Activated T-helper 2 cell treated with anti-CD3 and anti-CD28 coated beads, Interferon-gamma antibody, Interleukin-2, Interleukin-4, amounts not matched to agents 10 μg/mL and 5 μg/mL and 100 μg/mL, durations not matched to agents 14 hours and 24 hours and 36 hours (primary cell): Measurements from ENCODE around the gene SEPTIN5. TPM values are rescaled to one million over a fixed set of nuclear protein-coding genes. Genes with fewer than 3 reads are reported as not detected.
A peak's percentile ranks its signal among the peaks of the same experiment; 100 is the strongest.

Experiments used
- DNase-seq: peaks from one replicate; pipeline ENCODE4 v3.0.0; 2021; ENCODE audit warnings: low spot score
- H3K27ac Mint-ChIP-seq: one replicate; pipeline ENCODE4 v1.8.0; 2021; ENCODE audit warnings: mixed read lengths
- H3K27me3 Mint-ChIP-seq: one replicate; pipeline ENCODE4 v1.8.0; 2021; ENCODE audit warnings: low read depth, mixed read lengths
- H3K36me3 Mint-ChIP-seq: one replicate; pipeline ENCODE4 v1.8.0; 2021; ENCODE audit warnings: low read depth, mixed read lengths
- H3K4me1 Mint-ChIP-seq: one replicate; pipeline ENCODE4 v1.8.0; 2021; ENCODE audit warnings: low read depth, mixed read lengths
- H3K4me3 Mint-ChIP-seq: one replicate; pipeline ENCODE4 v1.8.0; 2021; ENCODE audit warnings: low read depth, mild to moderate bottlenecking, moderate library complexity, mixed read lengths
- H3K9me3 Mint-ChIP-seq: one replicate; pipeline ENCODE4 v1.8.0; 2021; ENCODE audit warnings: mixed read lengths
- intact Hi-C: fragments of 100-400 bp; cut with micrococcal nuclease; formaldehyde crosslinking; loops from one replicate; pipeline ENCODE4 v1.15.1; 2023
- total RNA-seq: library from RNA; stranded (reverse); gene quantifications from 2 replicates; pipeline ENCODE4 v1.2.3, GENCODE V29; 2022

The SEPTIN5 gene
- total RNA-seq, 1 donor from 2014 or later = 1.5 TPM

DNA sequence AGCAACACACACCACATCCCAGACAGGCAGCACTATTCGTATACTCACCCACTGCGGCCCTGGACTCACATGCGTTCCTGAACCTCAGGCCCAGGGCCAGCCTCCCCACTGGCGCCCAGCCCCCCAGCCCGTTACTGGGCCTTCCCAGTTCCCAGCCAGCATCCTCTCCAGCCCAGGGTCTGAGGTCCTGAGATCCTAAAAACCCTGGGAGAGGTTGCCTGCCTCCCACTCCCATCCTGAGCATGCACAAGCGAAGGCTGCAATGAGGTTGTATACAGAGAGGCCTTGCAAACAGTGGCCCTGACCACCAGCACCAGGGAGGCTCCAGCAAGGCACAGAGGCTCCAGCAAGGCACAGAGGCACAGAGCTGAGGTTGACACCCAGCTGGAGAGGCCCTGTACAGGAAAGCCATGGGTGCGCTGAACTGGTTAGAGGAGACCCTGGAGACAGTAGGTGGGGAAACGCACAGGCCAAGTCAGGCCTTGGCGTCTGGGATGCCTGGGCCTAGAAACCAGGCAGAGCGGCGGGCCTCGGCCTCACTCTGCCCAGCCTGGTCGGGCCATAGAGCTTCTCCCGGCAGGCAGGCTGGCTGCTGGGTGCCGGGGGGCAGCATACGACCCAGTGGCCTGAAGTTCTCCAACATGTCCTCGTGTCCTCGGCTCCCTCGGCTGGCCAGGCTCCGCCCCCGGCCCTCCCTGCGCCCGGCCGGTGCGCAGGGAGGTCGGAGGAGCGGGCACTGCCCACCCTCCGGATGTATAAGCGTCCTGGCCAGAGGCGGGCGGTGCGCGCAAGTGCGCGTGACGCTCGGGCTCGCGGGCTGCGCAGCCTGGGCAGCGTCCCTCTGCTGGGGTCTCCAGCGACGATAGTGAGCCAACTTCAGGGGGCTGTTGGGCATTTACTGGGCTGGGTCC is 43.9 kb downstream of the SEPTIN5 start:
- H3K4me3 Mint-ChIP-seq = no peak overlapping the region
- intact Hi-C loops = loop anchor here (5.0 kb wide), 1 partner anchor 41 kb away; no protein-coding TSS in a partner anchor

DNA sequence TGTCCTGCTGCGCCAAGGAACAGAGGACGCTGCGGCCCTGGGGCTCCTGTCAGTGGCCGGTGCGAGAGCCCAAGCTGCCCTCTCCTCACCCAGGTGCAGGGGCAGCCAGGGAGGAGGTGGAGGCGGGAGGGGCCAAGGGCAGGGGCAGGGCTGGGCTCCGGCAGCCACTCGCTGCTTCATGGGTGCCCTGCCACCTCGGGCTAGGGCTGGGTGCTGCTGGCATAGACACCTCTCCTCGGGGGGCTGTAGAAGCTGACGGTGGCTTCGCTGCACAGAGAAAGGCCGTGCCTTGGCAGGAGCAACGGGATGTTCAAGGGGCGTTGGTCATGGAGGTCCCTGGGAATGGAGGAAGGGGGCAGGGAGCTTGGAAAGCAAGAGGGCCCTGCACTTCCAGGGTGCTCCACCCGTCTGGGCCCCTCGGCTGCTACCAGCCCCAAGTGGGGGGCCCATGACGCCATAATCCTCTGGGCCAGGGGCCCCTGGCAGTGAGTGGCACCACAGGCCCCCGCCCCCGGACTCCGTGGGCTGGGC is 44.7 kb downstream of the SEPTIN5 start:
- H3K4me1 Mint-ChIP-seq = peaks cover 19% of the 10 kb centered on the region
- intact Hi-C loops = loop anchor here (5.0 kb wide), 1 partner anchor 42 kb away; no protein-coding TSS in a partner anchor
- H3K36me3 Mint-ChIP-seq = peaks cover 6% of the 10 kb centered on the region
- no peak for DNase-seq
- H3K4me3 Mint-ChIP-seq = no peak overlapping the region
- no peak overlapping the region for H3K27ac Mint-ChIP-seq
- peaks cover 61% of the 10 kb centered on the region for H3K27me3 Mint-ChIP-seq
- H3K9me3 Mint-ChIP-seq = no peaks in the 10 kb centered on the region

More for the DNA sequence above, 43.9 kb downstream of the SEPTIN5 start:
- peaks cover 63% of the 10 kb centered on the region for H3K27me3 Mint-ChIP-seq
- no peak overlapping the region for H3K27ac Mint-ChIP-seq
- H3K36me3 Mint-ChIP-seq = peaks cover 6% of the 10 kb centered on the region
- H3K9me3 Mint-ChIP-seq = no peaks in the 10 kb centered on the region
- peaks cover 19% of the 10 kb centered on the region for H3K4me1 Mint-ChIP-seq
- no peak for DNase-seq

DNA sequence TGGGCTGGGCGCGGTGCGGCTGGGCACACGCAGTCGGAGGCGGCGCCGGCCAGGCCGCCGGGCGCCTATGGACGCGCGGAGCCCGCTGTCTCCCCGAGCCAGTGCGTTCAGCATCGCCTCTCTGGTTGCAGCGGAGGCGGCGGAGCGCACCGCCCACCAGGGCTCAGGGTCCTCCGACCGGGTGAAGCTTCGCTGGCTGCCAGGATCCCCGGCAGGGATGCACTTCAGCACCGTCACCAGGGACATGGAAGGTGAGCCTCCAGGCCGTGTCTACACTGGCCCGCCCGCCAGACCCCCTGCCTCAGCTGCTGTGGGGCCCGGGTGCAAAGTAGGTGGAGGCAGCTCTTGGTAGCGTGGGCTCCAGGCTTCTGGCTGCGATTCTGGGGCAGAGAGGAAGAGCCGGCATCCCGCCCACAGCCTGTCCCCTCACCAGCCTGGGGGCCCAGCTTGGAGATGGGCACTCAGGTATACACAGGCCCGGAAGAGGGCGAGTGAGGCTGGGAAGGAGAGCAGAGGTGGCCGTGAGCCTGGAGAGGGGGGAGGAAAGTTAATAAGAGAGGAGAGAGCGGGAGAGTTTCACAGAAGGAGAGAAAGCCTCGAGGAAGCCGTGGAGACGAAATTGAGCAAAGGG is 45.2 kb downstream of the SEPTIN5 start:
- DNase-seq = no peak
- H3K36me3 Mint-ChIP-seq = peaks cover 6% of the 10 kb centered on the region
- peaks cover 58% of the 10 kb centered on the region for H3K27me3 Mint-ChIP-seq
- peaks cover 19% of the 10 kb centered on the region for H3K4me1 Mint-ChIP-seq
- no peaks in the 10 kb centered on the region for H3K9me3 Mint-ChIP-seq
- no peak overlapping the region for H3K27ac Mint-ChIP-seq
- H3K4me3 Mint-ChIP-seq = peak overlapping the region; percentile 54
- intact Hi-C loops = loop anchor here (5.0 kb wide), 1 partner anchor 42 kb away; no protein-coding TSS in a partner anchor

DNA sequence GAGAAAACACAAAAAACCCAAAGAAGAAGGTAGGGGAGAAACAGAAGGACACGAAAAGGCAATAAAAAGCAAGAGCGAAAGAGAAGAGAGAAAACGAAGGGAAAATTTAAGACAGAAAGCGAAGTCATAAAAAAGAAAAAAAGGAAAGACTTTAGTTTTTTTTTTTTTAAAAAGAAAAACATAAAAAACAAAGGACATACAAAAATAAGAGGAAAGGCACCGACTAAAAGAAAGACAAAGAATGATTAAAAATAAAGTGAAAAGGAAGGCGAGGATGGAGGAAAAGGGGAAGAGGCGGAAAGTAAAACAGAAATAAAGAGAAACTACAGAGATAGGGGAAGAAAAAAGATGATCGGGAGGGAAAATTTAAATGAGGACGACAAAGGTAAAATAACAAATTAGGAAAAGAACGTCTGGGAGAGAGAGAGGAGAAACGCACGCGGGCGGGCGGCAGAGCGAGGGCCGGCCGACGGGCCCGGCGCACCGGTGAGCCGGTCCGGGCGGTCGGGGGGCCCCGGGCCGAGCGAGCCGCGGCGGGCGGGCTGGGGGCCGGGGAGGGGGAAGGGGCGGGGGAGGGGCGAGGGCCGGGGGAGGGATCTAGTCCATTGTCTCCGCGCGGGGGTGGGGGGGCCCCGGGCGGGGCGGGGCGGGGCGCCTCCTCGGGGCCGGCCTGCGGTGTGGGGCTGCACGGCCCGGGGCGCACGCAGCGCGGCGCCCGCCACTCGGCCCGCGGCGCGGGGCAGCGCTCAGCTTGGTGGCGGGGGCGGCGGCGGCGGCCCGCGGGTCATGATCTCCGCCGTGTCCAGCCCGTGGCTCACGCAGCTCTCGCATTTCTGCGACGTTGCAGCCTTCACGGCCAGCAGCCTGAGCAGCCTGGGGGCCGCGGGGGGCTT is 46.0 kb downstream of the SEPTIN5 start, which contains the start of gene TBX1:
TSS of gene TBX1 (plus strand) at position 721 of the 893 bp plus-strand sequence. CDS start at position 787, 66 bp downstream.
- Mint-ChIP-seq H3K4me1 (peaks cover 19% of the 10 kb centered on the region), H3K27me3 (peaks cover 61% of the 10 kb centered on the region), H3K9me3 (no peaks in the 10 kb centered on the region), H3K4me3 (peak within 1 kb of the TSS; percentile 54), H3K36me3 (peaks cover 6% of the 10 kb centered on the region), H3K27ac (peak within 1 kb of the TSS; percentile 8)
- DNase-seq = no peak
- intact Hi-C loops = no loop called here

DNA sequence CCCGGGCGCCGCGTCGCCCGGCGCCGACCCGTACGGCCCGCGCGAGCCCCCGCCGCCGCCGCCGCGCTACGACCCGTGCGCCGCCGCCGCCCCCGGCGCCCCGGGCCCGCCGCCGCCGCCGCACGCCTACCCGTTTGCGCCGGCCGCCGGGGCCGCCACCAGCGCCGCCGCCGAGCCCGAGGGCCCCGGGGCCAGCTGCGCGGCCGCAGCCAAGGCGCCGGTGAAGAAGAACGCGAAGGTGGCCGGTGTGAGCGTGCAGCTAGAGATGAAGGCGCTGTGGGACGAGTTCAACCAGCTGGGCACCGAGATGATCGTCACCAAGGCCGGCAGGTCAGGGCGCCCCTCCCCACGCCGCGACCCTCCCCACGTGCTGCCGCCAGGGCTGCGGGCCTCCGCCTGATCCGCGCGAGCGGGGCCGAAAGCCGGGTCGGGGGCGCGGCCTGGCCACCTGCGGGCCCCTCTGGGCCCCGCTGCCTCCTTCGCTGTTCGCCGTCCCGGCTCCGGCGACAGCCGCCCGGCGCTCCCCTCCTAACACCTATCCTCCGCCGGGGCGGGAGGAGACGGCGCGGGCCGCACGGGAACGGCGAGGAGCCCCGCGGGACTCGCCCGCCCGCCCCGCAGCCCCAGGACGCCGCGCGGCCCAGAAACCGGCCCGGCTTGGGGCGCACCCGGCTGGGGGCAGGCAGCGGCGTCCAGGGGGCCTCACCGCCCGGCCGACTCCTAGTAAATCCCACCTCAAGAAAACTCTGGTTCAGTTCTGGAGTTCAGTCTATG is 46.8 kb downstream of the SEPTIN5 start:
- no peak overlapping the region for H3K4me3 Mint-ChIP-seq
- no peaks in the 10 kb centered on the region for H3K9me3 Mint-ChIP-seq
- intact Hi-C loops = no loop called here
- no peak for DNase-seq
- peaks cover 6% of the 10 kb centered on the region for H3K36me3 Mint-ChIP-seq
- peaks cover 16% of the 10 kb centered on the region for H3K4me1 Mint-ChIP-seq
- H3K27me3 Mint-ChIP-seq = peaks cover 59% of the 10 kb centered on the region
- no peak overlapping the region for H3K27ac Mint-ChIP-seq

- Mint-ChIP-seq H3K27me3 (peaks cover 56% of the 10 kb centered on the region), H3K4me3 (no peak overlapping the region), H3K9me3 (no peaks in the 10 kb centered on the region), H3K4me1 (peaks cover 16% of the 10 kb centered on the region), H3K27ac (no peak overlapping the region), H3K36me3 (peaks cover 6% of the 10 kb centered on the region)
- intact Hi-C loops = no loop called here
- no peak for DNase-seq
Measured at GRCh38 chr22:19761725-19762567, 47.6 kb downstream of the SEPTIN5 start.

DNA sequence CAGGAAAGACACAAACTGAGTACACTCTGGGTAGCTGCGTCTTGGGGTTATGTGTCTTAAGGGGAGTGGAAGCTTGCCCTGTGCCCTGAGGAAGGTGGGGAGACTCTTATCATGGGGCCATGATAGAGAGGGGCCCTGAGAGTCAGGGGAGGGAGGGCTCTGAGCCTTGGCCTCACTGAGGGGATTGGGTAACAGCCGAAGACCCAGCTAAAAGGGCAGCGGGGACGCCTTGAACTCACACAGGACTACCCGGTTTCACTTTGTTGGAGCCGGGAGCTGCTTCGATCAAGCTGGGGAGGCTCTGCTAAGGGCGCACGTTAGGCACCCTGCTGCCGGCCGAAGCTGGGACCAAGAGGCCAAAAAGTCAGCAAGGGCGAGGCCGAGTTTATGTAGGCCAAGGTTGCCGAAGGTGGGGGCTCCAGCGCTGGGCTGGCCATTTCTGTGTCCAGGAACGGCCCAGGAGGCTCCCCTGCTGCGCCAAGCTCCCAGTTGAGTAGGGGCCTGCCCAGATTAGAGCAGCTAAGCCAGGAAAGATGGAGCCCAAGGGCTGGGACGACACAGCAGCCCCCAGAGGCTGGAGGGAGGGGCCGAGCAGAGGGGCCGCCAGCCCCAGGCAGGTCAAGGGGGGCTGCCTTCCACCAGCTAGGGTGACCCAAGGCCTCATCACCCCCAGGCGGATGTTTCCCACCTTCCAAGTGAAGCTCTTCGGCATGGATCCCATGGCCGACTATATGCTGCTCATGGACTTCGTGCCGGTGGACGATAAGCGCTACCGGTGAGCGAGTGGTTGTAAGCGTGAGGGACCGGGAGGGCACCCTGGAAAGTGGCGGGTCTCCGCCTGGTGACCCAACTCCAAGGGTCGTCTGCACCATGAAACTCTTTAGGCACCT is 48.5 kb downstream of the SEPTIN5 start:
- H3K27me3 Mint-ChIP-seq = peaks cover 55% of the 10 kb centered on the region
- H3K4me1 Mint-ChIP-seq = peaks cover 10% of the 10 kb centered on the region
- H3K9me3 Mint-ChIP-seq = no peaks in the 10 kb centered on the region
- H3K4me3 Mint-ChIP-seq = no peak overlapping the region
- no peak overlapping the region for H3K27ac Mint-ChIP-seq
- intact Hi-C loops = no loop called here
- no peak for DNase-seq
- H3K36me3 Mint-ChIP-seq = peaks cover 6% of the 10 kb centered on the region

DNA sequence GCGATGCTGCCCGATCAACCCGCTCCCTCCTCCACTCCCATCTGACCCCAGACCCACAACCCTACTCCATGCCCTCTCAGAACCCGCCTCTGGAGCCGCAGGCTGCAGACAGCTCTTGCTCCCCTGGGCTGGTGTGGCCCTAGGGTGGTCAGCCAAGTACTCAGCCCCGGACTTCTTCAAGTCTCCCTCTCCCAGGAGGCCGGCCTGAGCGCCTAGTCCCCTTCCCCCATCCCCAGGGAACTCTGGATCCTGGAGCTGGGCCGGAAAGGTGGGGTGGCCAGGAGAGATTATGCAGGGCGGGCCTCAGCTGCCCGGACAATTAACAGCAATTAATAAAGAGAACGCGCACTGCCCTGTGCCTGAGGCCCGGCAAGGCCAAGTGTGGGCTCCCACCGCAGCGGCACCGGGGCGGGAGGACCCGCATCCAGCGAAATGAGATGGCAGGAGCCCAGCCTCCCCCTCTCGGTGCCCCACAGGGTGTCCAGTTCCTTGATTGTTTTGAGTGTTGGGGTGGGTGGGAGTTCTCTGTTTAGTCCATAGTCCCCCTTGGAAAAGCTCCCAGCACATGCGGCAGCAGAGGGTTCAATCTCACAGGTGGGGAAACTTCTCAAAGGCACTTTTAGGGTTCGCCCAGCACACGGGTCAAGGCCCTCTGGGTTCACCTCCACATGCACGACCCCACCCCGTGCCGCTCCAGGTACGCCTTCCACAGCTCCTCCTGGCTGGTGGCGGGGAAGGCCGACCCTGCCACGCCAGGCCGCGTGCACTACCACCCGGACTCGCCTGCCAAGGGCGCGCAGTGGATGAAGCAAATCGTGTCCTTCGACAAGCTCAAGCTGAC is 49.4 kb downstream of the SEPTIN5 start:
- Mint-ChIP-seq H3K27ac (no peak overlapping the region), H3K36me3 (peaks cover 6% of the 10 kb centered on the region), H3K27me3 (peaks cover 59% of the 10 kb centered on the region), H3K4me1 (peaks cover 10% of the 10 kb centered on the region), H3K9me3 (no peaks in the 10 kb centered on the region), H3K4me3 (no peak overlapping the region)
- intact Hi-C loops = no loop called here
- DNase-seq = no peak

GRCh38 chr22:19764299-19764593 is 49.9 kb downstream of the SEPTIN5 start:
- peaks cover 6% of the 10 kb centered on the region for H3K36me3 Mint-ChIP-seq
- H3K4me3 Mint-ChIP-seq = no peak overlapping the region
- no peak overlapping the region for H3K27ac Mint-ChIP-seq
- no peak for DNase-seq
- intact Hi-C loops = no loop called here
- H3K27me3 Mint-ChIP-seq = peaks cover 59% of the 10 kb centered on the region
- peaks cover 10% of the 10 kb centered on the region for H3K4me1 Mint-ChIP-seq
- H3K9me3 Mint-ChIP-seq = no peaks in the 10 kb centered on the region
